NCI-H1930 (cell line): Measurements from ENCODE around the gene KRT33A.

Source experiments
- DNase-seq, 2 experiments: peaks; one replicate each; lab custom pipeline; 2025; lab: John Stamatoyannopoulos, UW

KRT33A gene

GRCh38 chr17:41302981-41303380 is 47.6 kb downstream of the KRT33A start:
- no peak for DNase-seq

DNA sequence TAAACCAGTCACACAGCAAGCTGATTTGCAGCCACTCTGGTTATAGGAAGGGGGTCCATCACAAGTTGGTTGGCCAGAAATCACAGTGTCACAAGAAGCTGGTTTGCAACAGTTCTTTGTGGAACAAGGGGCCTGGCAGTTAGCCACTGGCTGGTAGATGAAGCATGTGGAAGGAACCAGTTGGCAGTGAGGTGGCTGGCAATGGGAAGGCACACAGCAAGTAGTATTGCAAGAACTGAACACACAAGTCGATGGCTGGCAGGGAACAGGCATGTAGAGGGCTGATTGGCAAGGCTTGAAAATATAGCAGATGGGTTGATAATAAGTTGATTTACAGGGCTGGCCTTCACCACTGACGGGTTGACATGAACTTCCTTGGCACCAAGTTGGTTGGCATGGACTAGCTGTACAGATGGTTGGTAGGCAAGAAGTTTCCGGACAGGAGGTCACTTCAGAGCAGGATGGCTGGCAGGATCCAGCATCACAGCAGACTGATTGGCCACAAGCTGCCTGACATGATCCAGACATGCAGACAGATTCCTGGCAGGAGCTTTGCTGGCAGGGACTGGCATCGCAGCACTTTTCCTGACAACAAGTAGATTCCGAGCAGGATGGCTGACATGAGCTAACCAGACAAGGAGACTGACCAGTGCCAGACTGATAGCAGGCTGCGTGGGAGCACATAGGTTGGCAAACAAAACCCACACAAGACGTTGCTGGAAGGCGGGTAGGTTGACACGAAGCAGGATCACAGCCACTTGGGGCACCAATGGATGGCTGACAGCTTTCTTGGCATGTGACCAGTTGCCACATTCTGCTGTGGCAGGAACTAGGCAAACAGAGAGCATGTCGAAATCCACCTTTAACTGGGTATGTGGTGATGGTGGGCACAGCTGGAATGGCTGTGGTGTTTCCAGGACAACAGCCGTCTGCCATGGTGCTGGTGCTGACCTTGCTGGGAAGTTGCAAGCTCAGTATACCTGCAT is 48.4 kb downstream of the KRT33A start, which contains the start of gene KRTAP29-1:
Gene KRTAP29-1 (minus strand): TSS at position 936 of the 986 bp plus-strand sequence. CDS start 0 bp downstream, at position 936.
- no peak for DNase-seq

GRCh38 chr17:41301204-41301790 is 49.3 kb downstream of the KRT33A start:
- no peak for DNase-seq

GRCh38 chr17:41298458-41299135 is 52.0 kb downstream of the KRT33A start:
- no peak for DNase-seq

DNA sequence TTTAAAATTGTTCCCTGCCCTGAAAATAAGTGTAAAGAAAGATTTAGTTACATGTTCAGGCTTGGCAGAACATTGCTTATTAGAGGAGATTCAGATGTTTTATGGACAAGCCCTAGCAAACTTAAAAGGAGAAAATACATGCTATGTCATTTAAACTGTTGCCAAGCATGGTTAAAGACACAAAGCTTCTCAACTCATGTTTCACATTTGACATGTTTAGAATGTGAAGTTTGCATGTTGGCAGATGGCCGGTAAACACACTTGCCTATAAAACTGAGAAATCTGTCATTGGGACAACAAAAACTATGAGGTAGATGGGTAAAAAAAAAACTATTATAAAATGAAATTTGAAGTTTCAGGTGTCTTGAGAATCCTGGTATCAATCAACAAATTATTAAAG is 53.8 kb downstream of the KRT33A start:
- DNase-seq: no peak
